22Rv1 (cell line): ENCODE data around the gene SLC25A44.

Experiments
- H3K27ac ChIP-seq: fragments of 450-650 bp; 2 replicates; pipeline ENCODE4 v1.5.1; 2017
- ZFX ChIP-seq: fragments of 450-650 bp; IDR thresholded peaks from 2 replicates; pipeline ENCODE4 v1.6.1; 2017; ENCODE audit warnings: antibody characterized with exemption, borderline replicate concordance
- TF ChIP-seq, protein P1 (sequence below): fragments of 450-650 bp; IDR thresholded peaks from 2 replicates; pipeline ENCODE4 v1.5.1; 2017; ENCODE audit warnings: mild to moderate bottlenecking

The SLC25A44 gene

GRCh38 chr1:156155756-156156510, 38.0 kb upstream of the SLC25A44 start:
- no peak overlapping the region for H3K27ac ChIP-seq
- no peak for TF ChIP-seq ZFX
- TF ChIP-seq, protein P1, sequence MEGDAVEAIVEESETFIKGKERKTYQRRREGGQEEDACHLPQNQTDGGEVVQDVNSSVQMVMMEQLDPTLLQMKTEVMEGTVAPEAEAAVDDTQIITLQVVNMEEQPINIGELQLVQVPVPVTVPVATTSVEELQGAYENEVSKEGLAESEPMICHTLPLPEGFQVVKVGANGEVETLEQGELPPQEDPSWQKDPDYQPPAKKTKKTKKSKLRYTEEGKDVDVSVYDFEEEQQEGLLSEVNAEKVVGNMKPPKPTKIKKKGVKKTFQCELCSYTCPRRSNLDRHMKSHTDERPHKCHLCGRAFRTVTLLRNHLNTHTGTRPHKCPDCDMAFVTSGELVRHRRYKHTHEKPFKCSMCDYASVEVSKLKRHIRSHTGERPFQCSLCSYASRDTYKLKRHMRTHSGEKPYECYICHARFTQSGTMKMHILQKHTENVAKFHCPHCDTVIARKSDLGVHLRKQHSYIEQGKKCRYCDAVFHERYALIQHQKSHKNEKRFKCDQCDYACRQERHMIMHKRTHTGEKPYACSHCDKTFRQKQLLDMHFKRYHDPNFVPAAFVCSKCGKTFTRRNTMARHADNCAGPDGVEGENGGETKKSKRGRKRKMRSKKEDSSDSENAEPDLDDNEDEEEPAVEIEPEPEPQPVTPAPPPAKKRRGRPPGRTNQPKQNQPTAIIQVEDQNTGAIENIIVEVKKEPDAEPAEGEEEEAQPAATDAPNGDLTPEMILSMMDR: no peak

DNA sequence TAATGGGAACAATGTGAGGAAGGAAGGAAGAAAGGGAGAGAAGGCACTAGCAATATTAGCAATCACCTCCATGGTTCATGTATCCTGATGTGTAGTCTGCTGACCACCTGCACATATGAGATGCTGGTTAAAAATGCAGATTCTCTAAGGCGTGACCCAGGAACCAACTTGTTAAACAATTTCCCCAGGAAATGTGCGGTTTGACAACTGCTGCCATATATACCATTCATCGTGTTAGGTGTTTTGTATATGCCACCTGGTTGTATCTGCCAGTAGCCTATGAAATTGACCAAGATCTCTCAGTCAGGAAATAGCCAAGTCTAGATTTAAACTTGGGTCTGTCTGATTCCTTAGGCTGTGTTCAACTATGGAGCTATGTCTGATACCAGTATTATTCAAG, 36.4 kb upstream of the SLC25A44 start:
- TF ChIP-seq ZFX: no peak
- TF ChIP-seq, protein P1: no peak
- no peak overlapping the region for H3K27ac ChIP-seq

GRCh38 chr1:156157966-156158365, 35.9 kb upstream of the SLC25A44 start:
- no peak for TF ChIP-seq ZFX
- TF ChIP-seq, protein P1: no peak
- no peak overlapping the region for H3K27ac ChIP-seq

DNA sequence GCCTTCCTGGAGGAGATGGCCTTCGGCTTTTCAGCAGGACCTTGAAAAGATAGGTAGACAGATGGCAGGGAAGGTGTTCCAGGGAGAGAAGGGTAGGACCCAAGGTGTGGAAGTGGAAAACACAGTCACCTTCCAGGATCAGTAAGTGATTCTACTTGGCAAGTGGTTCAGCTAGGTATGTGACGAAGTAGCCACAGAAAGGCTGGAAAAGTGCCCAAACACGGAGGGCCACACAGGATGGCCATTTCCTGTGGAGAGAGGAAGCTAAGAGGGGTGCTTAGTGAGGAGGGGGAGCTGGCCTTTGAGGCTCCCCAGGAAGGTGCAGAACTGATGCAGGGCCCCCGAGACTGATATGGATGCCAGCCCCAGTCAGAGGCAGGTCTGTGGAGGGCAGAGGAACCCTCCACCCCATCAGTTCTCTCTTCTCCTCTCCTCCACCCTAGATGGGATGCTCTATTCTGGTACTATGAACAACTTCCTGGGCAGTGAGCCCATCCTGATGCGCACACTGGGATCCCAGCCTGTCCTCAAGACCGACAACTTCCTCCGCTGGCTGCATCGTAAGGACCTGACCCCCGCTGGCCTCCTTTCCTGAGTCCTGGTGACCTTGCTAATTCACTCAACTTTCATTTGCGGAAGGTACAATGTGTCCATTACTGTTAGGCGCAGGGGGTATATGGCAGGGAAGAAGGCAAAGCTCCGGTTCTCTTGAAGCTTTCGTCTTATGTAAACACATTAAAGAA, 33.7 kb upstream of the SLC25A44 start:
- TF ChIP-seq, protein P1: no peak
- no peak for TF ChIP-seq ZFX
- H3K27ac ChIP-seq: no peak overlapping the region

- TF ChIP-seq, protein P1: no peak
- no peak for TF ChIP-seq ZFX
- no peak overlapping the region for H3K27ac ChIP-seq
Measured at GRCh38 chr1:156160743-156161171, 33.1 kb upstream of the SLC25A44 start.

- TF ChIP-seq ZFX: no peak
- TF ChIP-seq, protein P1: no peak
- H3K27ac ChIP-seq: no peak overlapping the region
Measured at GRCh38 chr1:156162430-156163037, 31.4 kb upstream of the SLC25A44 start.

DNA sequence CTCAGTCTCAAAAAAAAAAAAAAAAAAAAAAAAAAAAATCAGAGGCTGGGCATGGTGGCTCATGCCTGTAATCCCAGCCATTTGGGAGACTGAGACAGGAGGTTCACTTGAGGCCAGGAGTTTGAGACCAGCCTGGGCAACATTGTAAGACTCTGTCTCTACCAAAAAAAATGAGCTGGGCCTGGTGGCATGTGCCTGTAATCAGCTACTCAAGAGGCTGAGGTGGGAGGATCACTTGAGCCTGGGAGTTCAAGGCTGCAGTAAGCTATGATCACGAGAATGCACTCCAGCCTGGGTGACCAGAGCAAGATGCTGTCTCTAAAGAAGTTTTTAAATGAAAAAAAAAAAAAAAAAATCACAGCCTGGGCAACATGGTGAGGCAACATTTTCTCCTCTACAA, 30.2 kb upstream of the SLC25A44 start:
- H3K27ac ChIP-seq: no peak overlapping the region
- TF ChIP-seq, protein P1: no peak
- TF ChIP-seq ZFX: no peak
